H1 (cell line): ENCODE data around the gene ATG4D. TPM values are rescaled to one million over a fixed set of nuclear protein-coding genes. Genes with fewer than 3 reads are reported as not detected.

Source experiments
- BRCA1 ChIP-seq: IDR thresholded peaks from 2 replicates; pipeline ENCODE4 v1.6.1; 2012; ENCODE audit warnings: low read depth, low read length, improper control_type of control experiment
- CBX5 ChIP-seq: fragments of 300-800, 300-1000 bp; sonication (generic); IDR thresholded peaks from 2 replicates; pipeline ENCODE4 v1.7.1; 2016; ENCODE audit warnings: antibody characterized with exemption, low read length, low read depth
- CBX8 ChIP-seq: fragments of 300-800, 300-1000 bp; sonication (generic); IDR thresholded peaks from 2 replicates; pipeline ENCODE4 v1.7.1; 2016; ENCODE audit warnings: low read depth, low read length, borderline replicate concordance
- EP300 ChIP-seq, 2 experiments: IDR thresholded peaks; 1 replicate in 1 of 2; 2 replicates in 1 of 2; pipeline ENCODE4 v1.6.1; 2011 to 2012; ENCODE audit warnings: low read depth in 2 of 2, low read length in 2 of 2, mild to moderate bottlenecking in 2 of 2, borderline replicate concordance in 1 of 2, inconsistent platforms in 1 of 2, moderate library complexity in 1 of 2
- SRF ChIP-seq: IDR thresholded peaks from 2 replicates; pipeline ENCODE4 v1.6.1; 2011; ENCODE audit warnings: mild to moderate bottlenecking, low read depth, low read length, moderate library complexity
- polyA plus RNA-seq, 7 experiments: library from polyadenylated mRNA; depleted of rRNA in 3 of 7; stranded (reverse) in 5 of 7; unstranded in 2 of 7; fragments of >200 nt in 5 of 7; fragments of 200-250 nt in 2 of 7; gene quantifications; 1 replicate in 5 of 7; 2 replicates in 1 of 7; 4 replicates in 1 of 7; pipeline versions ENCODE4 v1.2.1 to v1.2.3, GENCODE V29; 2011 to 2013; ENCODE audit warnings: missing spikeins in 2 of 7, mixed read lengths in 2 of 7
- total RNA-seq: library from RNA; stranded (reverse); fragmentation: NEBNext Ultra II Directional; extraction: Animal tissue kit (Norgen Biotek cat#: 25700); gene quantifications from 2 replicates; pipeline ENCODE4 v1.2.1, GENCODE V29; 2021

Gene ATG4D
- total and polyA plus RNA-seq, 2 of the 8 experiments (the other 6 are each of a cell fraction or from before 2014, with no cell fraction given) = 39.6 to 43.7 TPM

- TF ChIP-seq SRF (no peak), BRCA1 (no peak), CBX5 (no peak), EP300 (IDR thresholded peaks at IDR 0.05; ENCODE audit: borderline replicate concordance in 1 of 2, low read depth in 2 of 2, low read length in 2 of 2) (no peak), CBX8 (no peak)
Measured at GRCh38 chr19:10583036-10583776, 39.5 kb downstream of the ATG4D start (continued).
